Measurements from ENCODE around the gene KCNMB3.
"Not testable (repeated sequence)": the region's sequence is repeated elsewhere in the genome, so short reads cannot be mapped to it uniquely, and the experiment has no call there.

KCNMB3 gene

GRCh38 chr3:179265092-179265491, 14.2 kb upstream of the KCNMB3 start:
- DNase-seq (ENCODE audit: low spot score) (no peak), FAIRE-seq (no peak)

GRCh38 chr3:179264449-179264848, 13.5 kb upstream of the KCNMB3 start:
- FAIRE-seq (no peak), DNase-seq (ENCODE audit: low spot score) (no peak)

DNA sequence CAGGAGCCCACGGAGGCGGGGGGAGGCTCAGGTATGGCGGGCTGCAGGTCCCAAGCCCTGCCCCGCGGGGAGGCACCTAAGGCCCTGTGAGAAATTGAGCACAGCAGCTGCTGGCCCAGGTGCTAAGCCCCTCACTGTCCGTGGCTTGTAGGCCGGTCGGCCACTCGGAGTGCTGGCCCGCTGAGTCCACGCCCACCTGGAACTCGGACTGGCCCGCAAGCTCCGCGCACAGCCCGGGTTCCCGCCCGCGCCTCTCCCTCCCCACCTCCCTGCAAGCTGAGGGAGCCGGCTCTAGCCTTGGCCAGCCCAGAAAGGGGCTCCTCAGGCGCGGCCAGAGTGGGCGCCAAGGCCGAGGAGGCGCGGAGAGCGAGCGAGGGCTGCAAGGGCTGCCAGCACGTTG, 12.2 kb upstream of the KCNMB3 start:
- FAIRE-seq: no peak
- DNase-seq (ENCODE audit: low spot score): no peak

DNA sequence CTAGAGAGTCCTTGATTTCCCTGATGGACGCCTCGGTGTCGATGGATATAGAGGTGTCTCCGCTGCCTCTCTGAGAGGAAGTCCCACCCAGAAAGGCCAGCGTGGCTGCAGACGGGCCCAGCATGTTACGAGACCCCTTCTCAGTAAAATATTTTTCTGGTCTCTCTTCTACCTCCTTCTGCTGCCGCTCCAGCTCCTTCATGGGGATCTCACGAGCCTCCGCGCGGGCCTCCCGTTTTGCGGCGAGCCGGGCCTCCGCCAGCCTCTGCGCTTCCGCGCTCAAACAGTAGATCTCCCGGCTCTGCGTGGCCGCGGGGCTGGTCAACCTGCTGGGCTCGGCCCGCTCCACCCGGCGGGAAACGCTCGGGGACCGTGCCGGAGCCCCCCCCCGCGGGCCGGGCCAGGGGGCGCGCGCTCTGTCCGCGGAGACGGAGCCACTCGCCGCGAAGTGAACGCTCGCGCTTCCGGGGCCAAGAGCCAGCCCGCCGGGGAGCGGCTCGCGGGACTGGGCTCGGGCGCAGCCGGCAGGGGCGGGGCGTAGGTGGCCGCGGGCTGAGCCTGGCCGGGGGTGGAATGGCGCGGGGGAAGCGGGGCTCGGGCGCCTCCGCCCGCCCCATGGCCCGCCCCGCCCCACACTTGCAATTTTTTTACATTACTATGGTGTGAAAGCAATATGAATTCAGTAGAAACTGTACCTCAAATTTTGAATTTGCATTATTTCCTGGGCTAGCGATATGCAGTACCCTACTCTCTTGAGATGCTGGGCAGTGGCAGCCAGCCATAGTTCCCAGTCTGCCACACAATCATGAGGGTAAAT, 10.2 kb upstream of the KCNMB3 start:
- no peak for DNase-seq (ENCODE audit: low spot score)

GRCh38 chr3:179259959-179260756, 9.2 kb upstream of the KCNMB3 start:
- FAIRE-seq; DNase-seq (ENCODE audit: low spot score): not testable (repeated sequence)

More for the DNA sequence above, 10.2 kb upstream of the KCNMB3 start:
- FAIRE-seq: no peak

DNA sequence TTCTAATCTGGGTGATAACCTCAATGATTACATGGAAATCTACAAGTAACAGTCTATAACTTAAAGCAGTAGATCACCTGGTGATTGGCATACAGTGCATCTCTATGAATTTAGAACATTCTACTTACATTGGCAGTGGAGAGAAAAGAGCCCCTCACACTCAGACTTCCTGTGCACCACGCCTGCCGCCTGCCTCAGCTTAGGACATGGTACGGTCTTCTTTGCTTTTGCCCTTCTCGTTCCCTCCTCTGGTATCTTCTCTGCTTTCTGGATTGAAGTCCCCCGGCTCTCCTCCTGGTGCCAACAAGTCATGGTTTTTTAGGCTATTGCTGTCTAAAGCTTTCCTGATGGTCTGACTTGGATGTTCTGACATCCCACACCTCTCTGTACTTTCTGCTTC, 7.9 kb upstream of the KCNMB3 start:
- no peak for FAIRE-seq

GRCh38 chr3:179257742-179258141, 6.8 kb upstream of the KCNMB3 start:
- DNase-seq (ENCODE audit: low spot score); FAIRE-seq: not testable (repeated sequence)

More for the DNA sequence above, 7.9 kb upstream of the KCNMB3 start:
- DNase-seq (ENCODE audit: low spot score): no peak

- DNase-seq (ENCODE audit: low spot score): no peak
- FAIRE-seq: no peak
Measured at GRCh38 chr3:179256813-179257212, 5.9 kb upstream of the KCNMB3 start.

- DNase-seq (ENCODE audit: low spot score) (no peak), FAIRE-seq (no peak)
Measured at GRCh38 chr3:179247289-179248015, 3.5 kb downstream of the KCNMB3 start.

GRCh38 chr3:179244878-179245277, 6.0 kb downstream of the KCNMB3 start:
- DNase-seq (ENCODE audit: low spot score) (no peak), FAIRE-seq (no peak)

- FAIRE-seq; DNase-seq (ENCODE audit: low spot score): not testable (repeated sequence)
Measured at GRCh38 chr3:179242859-179243258, 8.1 kb downstream of the KCNMB3 start.

DNA sequence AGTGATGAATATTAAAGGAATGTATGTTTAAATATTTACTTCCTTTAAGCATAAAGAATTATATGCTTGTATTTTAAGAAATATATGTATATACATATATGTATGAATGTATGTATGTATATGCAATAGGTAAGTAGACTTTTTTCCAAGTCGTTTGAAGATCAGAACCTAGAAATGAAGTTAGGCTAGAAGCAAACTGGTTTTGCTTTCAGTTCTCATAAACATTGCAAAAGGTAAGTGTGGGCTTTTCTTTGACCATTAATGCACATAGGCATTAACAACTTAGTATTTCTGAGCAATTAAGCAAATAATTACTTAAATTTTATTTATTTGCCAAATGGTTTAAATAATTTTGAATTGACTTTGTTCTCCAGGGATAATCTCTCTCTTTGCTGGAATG, 10.6 kb downstream of the KCNMB3 start:
- not testable (repeated sequence) for FAIRE-seq; DNase-seq (ENCODE audit: low spot score)

DNA sequence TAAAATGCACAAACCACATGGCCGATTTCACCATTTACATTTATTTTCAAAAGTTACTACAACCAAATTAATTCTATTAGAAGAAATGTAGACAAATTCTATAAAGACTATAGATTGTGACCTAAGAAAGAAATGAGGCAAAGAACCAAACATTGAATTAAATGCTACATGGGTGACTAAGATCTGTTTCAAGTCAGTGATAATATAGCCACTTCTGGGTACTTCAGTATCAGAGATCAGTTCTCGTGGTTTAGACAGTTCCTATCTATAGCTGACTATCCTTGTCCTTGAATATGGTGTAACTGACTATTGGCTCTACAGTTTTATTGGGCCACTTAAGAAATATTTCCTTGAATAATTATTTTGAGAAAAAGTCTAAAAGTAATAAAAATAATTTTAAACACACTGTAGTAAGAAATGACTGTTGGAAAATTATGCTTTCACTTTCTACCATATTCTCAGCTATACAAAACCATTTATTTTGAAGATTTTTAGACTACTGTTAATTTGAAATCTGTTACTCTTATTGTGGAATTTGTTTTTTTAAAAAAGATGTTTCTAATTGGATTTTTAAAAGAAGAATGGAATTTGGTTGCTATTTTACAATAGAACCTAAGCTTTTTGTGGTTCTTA, 14.1 kb downstream of the KCNMB3 start:
- DNase-seq (ENCODE audit: low spot score): no peak
- peak; percentile 48 for FAIRE-seq

- FAIRE-seq: no peak
- DNase-seq (ENCODE audit: low spot score): no peak
Measured at GRCh38 chr3:179234199-179234598, 16.7 kb downstream of the KCNMB3 start.

- FAIRE-seq: no peak
- no peak for DNase-seq (ENCODE audit: low spot score)
Measured at GRCh38 chr3:179233043-179233442, 17.9 kb downstream of the KCNMB3 start.

DNA sequence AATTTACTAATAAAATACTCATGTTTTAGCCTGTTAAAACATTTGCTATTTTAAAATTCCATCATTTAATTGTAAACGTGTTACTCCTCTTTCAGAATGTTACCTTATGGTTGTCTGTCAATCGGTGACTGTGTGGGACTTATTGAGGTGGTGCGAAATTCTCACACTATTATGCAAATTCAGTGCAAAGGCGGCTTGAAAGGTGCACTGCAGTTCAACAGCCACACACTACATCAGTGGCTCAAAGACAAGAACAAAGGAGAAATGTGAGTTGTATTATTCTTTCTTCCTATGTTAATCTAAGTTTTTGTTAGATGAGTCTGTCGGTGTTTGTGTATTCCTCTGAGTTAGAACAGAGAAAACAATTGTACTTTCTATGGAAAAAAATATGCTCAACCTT, 21.7 kb downstream of the KCNMB3 start:
- FAIRE-seq (no peak), DNase-seq (ENCODE audit: low spot score) (no peak)

GRCh38 chr3:179227349-179227748, 23.6 kb downstream of the KCNMB3 start:
- no peak for DNase-seq (ENCODE audit: low spot score)
- peak; percentile 10 for FAIRE-seq

- FAIRE-seq: no peak
Measured at GRCh38 chr3:179224584-179224983, 26.3 kb downstream of the KCNMB3 start.

GRCh38 chr3:179223548-179223947, 27.4 kb downstream of the KCNMB3 start:
- DNase-seq (ENCODE audit: low spot score) (no peak), FAIRE-seq (no peak)

More at GRCh38 chr3:179224584-179224983, 26.3 kb downstream of the KCNMB3 start:
- DNase-seq (ENCODE audit: low spot score): no peak

DNA sequence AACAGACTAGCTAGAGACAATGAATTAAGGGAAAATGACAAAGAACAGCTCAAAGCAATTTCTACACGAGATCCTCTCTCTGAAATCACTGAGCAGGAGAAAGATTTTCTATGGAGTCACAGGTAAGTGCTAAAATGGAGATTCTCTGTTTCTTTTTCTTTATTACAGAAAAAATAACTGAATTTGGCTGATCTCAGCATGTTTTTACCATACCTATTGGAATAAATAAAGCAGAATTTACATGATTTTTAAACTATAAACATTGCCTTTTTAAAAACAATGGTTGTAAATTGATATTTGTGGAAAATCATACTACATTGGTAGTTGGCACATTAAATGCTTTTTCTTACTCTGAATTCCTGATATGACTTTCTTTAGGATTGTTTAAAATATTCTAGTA, 32.7 kb downstream of the KCNMB3 start:
- FAIRE-seq; DNase-seq (ENCODE audit: low spot score): not testable (repeated sequence)

- not testable (repeated sequence) for DNase-seq (ENCODE audit: low spot score); FAIRE-seq
Measured at GRCh38 chr3:179215550-179215949, 35.4 kb downstream of the KCNMB3 start.
